MM.1S (cell line): ENCODE results near the gene KIF1C.

Source experiments
- DNase-seq: peaks from one replicate; pipeline ENCODE4 v3.0.0-alpha.2; 2015
- H2AFZ ChIP-seq: fragments of 300-600 bp; sonication (generic); 2 replicates; pipeline ENCODE4 v1.6.0; 2016; ENCODE audit warnings: antibody characterized with exemption, low read length
- H3F3A ChIP-seq: fragments of 300-600 bp; sonication (generic); 2 replicates; pipeline ENCODE4 v1.6.1; 2016; ENCODE audit warnings: mild to moderate bottlenecking, antibody characterized with exemption, low read length, moderate library complexity, mixed read lengths; ENCODE audit not compliant: insufficient read depth
- H3K27ac ChIP-seq: fragments of 300-600 bp; sonication (generic); 2 replicates; pipeline ENCODE4 v1.5.1; 2016; ENCODE audit warnings: mild to moderate bottlenecking, low read length
- H3K27me3 ChIP-seq: fragments of 300-600 bp; sonication (generic); replicated peaks from 2 replicates; pipeline ENCODE4 v1.6.0; 2016; ENCODE audit warnings: low read length; ENCODE audit not compliant: insufficient read depth
- H3K36me3 ChIP-seq: fragments of 300-600 bp; sonication (generic); replicated peaks from 2 replicates; pipeline ENCODE4 v1.6.1; 2016; ENCODE audit warnings: mild to moderate bottlenecking, low read length, mixed read lengths; ENCODE audit not compliant: insufficient read depth
- H3K4me1 ChIP-seq: fragments of 300-600 bp; sonication (generic); 2 replicates; pipeline ENCODE4 v1.6.1; 2016; ENCODE audit warnings: low read length, mixed read lengths
- H3K4me2 ChIP-seq: fragments of 300-600 bp; sonication (generic); 2 replicates; pipeline ENCODE4 v1.6.0; 2016; ENCODE audit warnings: low read depth, low read length
- H3K4me3 ChIP-seq: fragments of 300-600 bp; sonication (generic); 2 replicates; pipeline ENCODE4 v1.5.1; 2016; ENCODE audit warnings: low read length, mixed read lengths
- H3K79me2 ChIP-seq: fragments of 300-600 bp; sonication (generic); 2 replicates; pipeline ENCODE4 v1.6.1; 2016; ENCODE audit warnings: mixed run types, low read length, mixed read lengths
- H3K9ac ChIP-seq: fragments of 300-600 bp; sonication (generic); 2 replicates; pipeline ENCODE4 v1.6.1; 2016; ENCODE audit warnings: low read length, mixed read lengths
- H3K9me2 ChIP-seq: fragments of 300-600 bp; sonication (generic); replicated peaks from 2 replicates; pipeline ENCODE4 v1.6.1; 2016; ENCODE audit warnings: mild to moderate bottlenecking, low read length, mixed read lengths; ENCODE audit not compliant: insufficient read depth
- H3K9me3 ChIP-seq: fragments of 300-600 bp; sonication (generic); replicated peaks from 2 replicates; pipeline ENCODE4 v1.6.1; 2016; ENCODE audit warnings: mild to moderate bottlenecking, low read length, mixed read lengths; ENCODE audit not compliant: insufficient read depth
- H4K20me1 ChIP-seq: fragments of 300-600 bp; sonication (generic); 2 replicates; pipeline ENCODE4 v1.6.1; 2016; ENCODE audit warnings: mild to moderate bottlenecking, low read length, moderate library complexity, mixed read lengths; ENCODE audit not compliant: insufficient read depth
- CTCF ChIP-seq: fragments of 300-600 bp; sonication (generic); IDR thresholded peaks from 2 replicates; pipeline ENCODE4 v1.5.1; 2016; ENCODE audit warnings: antibody characterized with exemption, low read length, mixed read lengths
- EZH2 ChIP-seq: fragments of 300-600 bp; sonication (generic); optimal IDR thresholded peaks from 2 replicates; pipeline ENCODE3; 2017; ENCODE audit warnings: low read depth, mild to moderate bottlenecking, antibody characterized with exemption, low read length, mixed read lengths
- EZH2phosphoT487 ChIP-seq: fragments of 300-600 bp; sonication (generic); IDR thresholded peaks from 2 replicates; pipeline ENCODE4 v1.6.1; 2018; ENCODE audit warnings: antibody characterized with exemption, low read length

KIF1C gene

GRCh38 chr17:5049314-5049841 lies 51.6 kb downstream of the KIF1C start:
- Histone ChIP-seq H3K27ac (no peak overlapping the region), H3K36me3 (no peaks in the 10 kb centered on the region), H4K20me1 (no peaks in the 10 kb centered on the region), H2AFZ (no peak overlapping the region), H3K9ac (no peak overlapping the region), H3K79me2 (no peaks in the 10 kb centered on the region), H3K4me1 (no peaks in the 10 kb centered on the region), H3K4me3 (no peak overlapping the region), H3K9me2 (no peaks in the 10 kb centered on the region), H3K9me3 (no peaks in the 10 kb centered on the region), H3F3A (no peaks in the 10 kb centered on the region), H3K4me2 (no peak overlapping the region), H3K27me3 (no peaks in the 10 kb centered on the region)
- TF ChIP-seq CTCF (no peak), EZH2 (no peak), EZH2phosphoT487 (no peak)
- DNase-seq: peak; percentile 18

GRCh38 chr17:5050278-5050677 lies 52.5 kb downstream of the KIF1C start:
- no peak overlapping the region for H3K4me3 ChIP-seq
- no peak for TF ChIP-seq CTCF
- no peak for TF ChIP-seq EZH2phosphoT487
- no peak for TF ChIP-seq EZH2
- H3K79me2 ChIP-seq: no peaks in the 10 kb centered on the region
- no peaks in the 10 kb centered on the region for H3F3A ChIP-seq
- no peak overlapping the region for H3K4me2 ChIP-seq
- no peaks in the 10 kb centered on the region for H3K9me3 ChIP-seq
- H3K36me3 ChIP-seq: no peaks in the 10 kb centered on the region
- H2AFZ ChIP-seq: no peak overlapping the region
- no peak overlapping the region for H3K27ac ChIP-seq
- no peak overlapping the region for H3K9ac ChIP-seq
- DNase-seq: no peak
- no peaks in the 10 kb centered on the region for H3K4me1 ChIP-seq
- H4K20me1 ChIP-seq: no peaks in the 10 kb centered on the region
- no peaks in the 10 kb centered on the region for H3K27me3 ChIP-seq
- no peaks in the 10 kb centered on the region for H3K9me2 ChIP-seq

- DNase-seq: no peak
- Histone ChIP-seq H3K36me3 (no peaks in the 10 kb centered on the region), H3K79me2 (no peaks in the 10 kb centered on the region), H3K9me2 (no peaks in the 10 kb centered on the region), H3K27ac (no peak overlapping the region), H2AFZ (no peak overlapping the region), H3K4me2 (no peak overlapping the region), H3K9me3 (no peaks in the 10 kb centered on the region), H3K4me3 (no peak overlapping the region), H3K27me3 (no peaks in the 10 kb centered on the region), H4K20me1 (no peaks in the 10 kb centered on the region), H3F3A (no peaks in the 10 kb centered on the region), H3K9ac (no peak overlapping the region), H3K4me1 (no peaks in the 10 kb centered on the region)
- TF ChIP-seq CTCF (no peak), EZH2 (no peak), EZH2phosphoT487 (no peak)
Observed at GRCh38 chr17:5055543-5055942, 57.8 kb downstream of the KIF1C start.
